ENCODE results near the gene IGIP.

IGIP gene

DNA sequence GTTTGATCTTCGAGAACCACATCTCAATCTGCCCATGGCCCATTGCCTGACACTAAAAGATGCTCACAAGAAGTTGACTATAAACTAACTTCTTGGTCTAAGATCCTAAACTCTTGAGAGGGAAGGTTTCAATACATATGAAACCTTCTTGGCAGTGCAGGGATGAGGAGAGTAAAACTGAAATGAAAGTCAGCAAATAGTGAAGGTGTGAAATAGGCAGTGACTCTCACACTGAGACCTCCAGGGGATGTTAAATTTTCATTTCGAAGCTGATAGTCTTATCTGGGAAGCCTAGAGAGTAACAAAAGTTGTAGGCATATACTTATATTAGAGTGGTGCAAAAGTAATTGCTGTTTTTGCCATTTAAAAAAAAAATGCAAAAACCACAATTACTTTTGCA, 48.3 kb downstream of the IGIP start (continued):
- TF ChIP-seq GLIS3 (CRISPR knock-in tag; IDR thresholded peaks at IDR 0.05) (no peak), PPARA (CRISPR knock-in tag; IDR thresholded peaks at IDR 0.05; ENCODE audit: borderline replicate concordance) (no peak), SNAI2 (CRISPR knock-in tag; IDR thresholded peaks at IDR 0.05) (no peak), ISL1 (CRISPR knock-in tag; IDR thresholded peaks at IDR 0.05) (no peak), ZFP3 (CRISPR knock-in tag; IDR thresholded peaks at IDR 0.05) (no peak), ZFP30 (CRISPR knock-in tag; IDR thresholded peaks at IDR 0.05) (no peak)

- peak; percentile 91 for ATAC-seq
These were observed 49.0 kb downstream of the IGIP start, which contains the start of gene CYSTM1 for GRCh38 chr5:140174465-140175366. TSS of gene CYSTM1 (plus strand) at chr5:140175188. CDS start at chr5:140194466, 19,278 bp downstream.

DNA sequence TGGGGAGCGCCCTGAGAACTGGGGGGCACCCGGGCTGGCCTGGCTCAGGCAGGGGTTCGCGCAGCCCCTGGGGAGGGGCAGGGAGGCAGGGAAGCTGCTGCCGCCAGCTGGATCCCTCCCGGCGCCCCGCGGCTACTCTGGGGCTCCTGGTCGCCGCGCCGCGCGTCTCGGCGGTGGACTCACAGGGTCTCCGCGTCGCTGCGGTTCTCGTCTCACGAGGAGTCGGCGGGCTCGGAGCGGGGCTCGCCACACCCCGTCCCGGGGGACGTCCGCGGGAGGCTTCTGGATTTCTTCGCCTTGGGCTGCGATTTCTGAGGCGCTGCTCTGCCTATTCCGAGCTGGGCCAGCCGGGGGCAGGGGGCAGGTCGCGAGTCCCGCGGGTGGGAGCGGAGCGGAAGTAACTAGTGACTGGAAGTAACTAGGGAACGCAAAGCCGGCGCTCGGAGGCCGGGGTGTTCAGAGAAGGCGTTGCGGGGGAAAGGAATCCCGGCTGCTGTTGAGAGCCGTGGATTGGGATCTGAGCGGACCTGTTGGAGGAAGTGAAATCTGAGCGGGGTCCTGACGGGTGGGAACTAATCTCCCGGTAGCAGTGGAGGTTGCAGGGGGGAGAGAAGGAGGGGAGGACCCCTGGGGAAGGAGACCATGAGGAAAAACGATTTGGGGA, 49.8 kb downstream of the IGIP start:
- peak; percentile 74 for ATAC-seq
- TF ChIP-seq RARB (CRISPR knock-in tag; IDR thresholded peaks at IDR 0.05) (no peak), ZNF8 (CRISPR knock-in tag; IDR thresholded peaks at IDR 0.05) (no peak), TCF4 (CRISPR knock-in tag; IDR thresholded peaks at IDR 0.05; ENCODE audit: borderline replicate concordance) (no peak), POU6F1 (CRISPR knock-in tag; IDR thresholded peaks at IDR 0.05; ENCODE audit: borderline replicate concordance, low read depth) (no peak), ISL1 (CRISPR knock-in tag; IDR thresholded peaks at IDR 0.05) (no peak), ZFP30 (CRISPR knock-in tag; IDR thresholded peaks at IDR 0.05) (no peak), CREB5 (CRISPR knock-in tag; IDR thresholded peaks at IDR 0.05; ENCODE audit: low read depth) (no peak), ARNTL (CRISPR knock-in tag; IDR thresholded peaks at IDR 0.05; ENCODE audit: borderline replicate concordance, low read depth) (no peak), ZFP3 (CRISPR knock-in tag; IDR thresholded peaks at IDR 0.05) (no peak), ZNF70 (CRISPR knock-in tag; IDR thresholded peaks at IDR 0.05) (no peak), PPARA (CRISPR knock-in tag; IDR thresholded peaks at IDR 0.05; ENCODE audit: borderline replicate concordance) (no peak), ZC3H10 (CRISPR knock-in tag; IDR thresholded peaks at IDR 0.05) (no peak), TOX (CRISPR knock-in tag; IDR thresholded peaks at IDR 0.05; ENCODE audit: borderline replicate concordance) (no peak), CSDC2 (CRISPR knock-in tag; IDR thresholded peaks at IDR 0.05) (no peak), SNAI2 (CRISPR knock-in tag; IDR thresholded peaks at IDR 0.05) (no peak), GLIS3 (CRISPR knock-in tag; IDR thresholded peaks at IDR 0.05) (no peak)
- TF ChIP-seq, protein P1, sequence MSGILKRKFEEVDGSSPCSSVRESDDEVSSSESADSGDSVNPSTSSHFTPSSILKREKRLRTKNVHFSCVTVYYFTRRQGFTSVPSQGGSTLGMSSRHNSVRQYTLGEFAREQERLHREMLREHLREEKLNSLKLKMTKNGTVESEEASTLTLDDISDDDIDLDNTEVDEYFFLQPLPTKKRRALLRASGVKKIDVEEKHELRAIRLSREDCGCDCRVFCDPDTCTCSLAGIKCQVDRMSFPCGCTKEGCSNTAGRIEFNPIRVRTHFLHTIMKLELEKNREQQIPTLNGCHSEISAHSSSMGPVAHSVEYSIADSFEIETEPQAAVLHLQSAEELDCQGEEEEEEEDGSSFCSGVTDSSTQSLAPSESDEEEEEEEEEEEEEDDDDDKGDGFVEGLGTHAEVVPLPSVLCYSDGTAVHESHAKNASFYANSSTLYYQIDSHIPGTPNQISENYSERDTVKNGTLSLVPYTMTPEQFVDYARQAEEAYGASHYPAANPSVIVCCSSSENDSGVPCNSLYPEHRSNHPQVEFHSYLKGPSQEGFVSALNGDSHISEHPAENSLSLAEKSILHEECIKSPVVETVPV (CRISPR knock-in tag; IDR thresholded peaks at IDR 0.05) = no peak
- TF ChIP-seq, protein P2, sequence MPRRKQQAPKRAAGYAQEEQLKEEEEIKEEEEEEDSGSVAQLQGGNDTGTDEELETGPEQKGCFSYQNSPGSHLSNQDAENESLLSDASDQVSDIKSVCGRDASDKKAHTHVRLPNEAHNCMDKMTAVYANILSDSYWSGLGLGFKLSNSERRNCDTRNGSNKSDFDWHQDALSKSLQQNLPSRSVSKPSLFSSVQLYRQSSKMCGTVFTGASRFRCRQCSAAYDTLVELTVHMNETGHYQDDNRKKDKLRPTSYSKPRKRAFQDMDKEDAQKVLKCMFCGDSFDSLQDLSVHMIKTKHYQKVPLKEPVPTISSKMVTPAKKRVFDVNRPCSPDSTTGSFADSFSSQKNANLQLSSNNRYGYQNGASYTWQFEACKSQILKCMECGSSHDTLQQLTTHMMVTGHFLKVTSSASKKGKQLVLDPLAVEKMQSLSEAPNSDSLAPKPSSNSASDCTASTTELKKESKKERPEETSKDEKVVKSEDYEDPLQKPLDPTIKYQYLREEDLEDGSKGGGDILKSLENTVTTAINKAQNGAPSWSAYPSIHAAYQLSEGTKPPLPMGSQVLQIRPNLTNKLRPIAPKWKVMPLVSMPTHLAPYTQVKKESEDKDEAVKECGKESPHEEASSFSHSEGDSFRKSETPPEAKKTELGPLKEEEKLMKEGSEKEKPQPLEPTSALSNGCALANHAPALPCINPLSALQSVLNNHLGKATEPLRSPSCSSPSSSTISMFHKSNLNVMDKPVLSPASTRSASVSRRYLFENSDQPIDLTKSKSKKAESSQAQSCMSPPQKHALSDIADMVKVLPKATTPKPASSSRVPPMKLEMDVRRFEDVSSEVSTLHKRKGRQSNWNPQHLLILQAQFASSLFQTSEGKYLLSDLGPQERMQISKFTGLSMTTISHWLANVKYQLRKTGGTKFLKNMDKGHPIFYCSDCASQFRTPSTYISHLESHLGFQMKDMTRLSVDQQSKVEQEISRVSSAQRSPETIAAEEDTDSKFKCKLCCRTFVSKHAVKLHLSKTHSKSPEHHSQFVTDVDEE (CRISPR knock-in tag; IDR thresholded peaks at IDR 0.05) = no peak
- TF ChIP-seq, protein P3, sequence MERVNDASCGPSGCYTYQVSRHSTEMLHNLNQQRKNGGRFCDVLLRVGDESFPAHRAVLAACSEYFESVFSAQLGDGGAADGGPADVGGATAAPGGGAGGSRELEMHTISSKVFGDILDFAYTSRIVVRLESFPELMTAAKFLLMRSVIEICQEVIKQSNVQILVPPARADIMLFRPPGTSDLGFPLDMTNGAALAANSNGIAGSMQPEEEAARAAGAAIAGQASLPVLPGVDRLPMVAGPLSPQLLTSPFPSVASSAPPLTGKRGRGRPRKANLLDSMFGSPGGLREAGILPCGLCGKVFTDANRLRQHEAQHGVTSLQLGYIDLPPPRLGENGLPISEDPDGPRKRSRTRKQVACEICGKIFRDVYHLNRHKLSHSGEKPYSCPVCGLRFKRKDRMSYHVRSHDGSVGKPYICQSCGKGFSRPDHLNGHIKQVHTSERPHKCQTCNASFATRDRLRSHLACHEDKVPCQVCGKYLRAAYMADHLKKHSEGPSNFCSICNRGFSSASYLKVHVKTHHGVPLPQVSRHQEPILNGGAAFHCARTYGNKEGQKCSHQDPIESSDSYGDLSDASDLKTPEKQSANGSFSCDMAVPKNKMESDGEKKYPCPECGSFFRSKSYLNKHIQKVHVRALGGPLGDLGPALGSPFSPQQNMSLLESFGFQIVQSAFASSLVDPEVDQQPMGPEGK (CRISPR knock-in tag; IDR thresholded peaks at IDR 0.05; ENCODE audit: borderline replicate concordance) = no peak

More at GRCh38 chr5:140174465-140175366, 49.0 kb downstream of the IGIP start, which contains the start of gene CYSTM1:
- TF ChIP-seq ESRRG (CRISPR knock-in tag; IDR thresholded peaks at IDR 0.05) (no peak), POU6F1 (CRISPR knock-in tag; IDR thresholded peaks at IDR 0.05; ENCODE audit: borderline replicate concordance, low read depth) (no peak)
- TF ChIP-seq, protein P1 (CRISPR knock-in tag; IDR thresholded peaks at IDR 0.05) = no peak
